CD14-positive monocyte (primary cell): ENCODE results near the gene ZBTB47. TPM values are rescaled to one million over a fixed set of nuclear protein-coding genes. Genes with fewer than 3 reads are reported as not detected.

ENCODE experiments used
- DNase-seq, 3 donors: peaks; one replicate each; pipeline ENCODE4 v3.0.0-alpha.2; 2011 to 2022
- H2AFZ ChIP-seq: 2 replicates; pipeline ENCODE4 v1.6.0; 2012; ENCODE audit warnings: mild to moderate bottlenecking, low read depth, low read length, inconsistent platforms; ENCODE audit not compliant: insufficient read depth, poor library complexity, severe bottlenecking
- H3K27ac ChIP-seq, 2 donors: 1 replicate in 1 of 2; 2 replicates in 1 of 2; pipeline ENCODE4 v1.5.1; 2012 to 2013; ENCODE audit warnings: low read length in 2 of 2, control low read depth in 1 of 2, inconsistent platforms in 1 of 2, low read depth in 1 of 2, mild to moderate bottlenecking in 1 of 2
- H3K27me3 ChIP-seq, 2 donors: one replicate each; pipeline versions ENCODE4 v1.6.0 to v1.6.1; 2011 to 2013; ENCODE audit warnings: low read length in 2 of 2; ENCODE audit not compliant: control insufficient read depth in 2 of 2, insufficient read depth in 2 of 2
- H3K36me3 ChIP-seq, 2 donors: replicated peaks in 1 of 2; 1 replicate in 1 of 2; 2 replicates in 1 of 2; pipeline versions ENCODE4 v1.5.1 to v1.6.1; 2012 to 2013; ENCODE audit warnings: low read length in 2 of 2, control low read depth in 1 of 2, inconsistent platforms in 1 of 2, mild to moderate bottlenecking in 1 of 2; ENCODE audit not compliant: insufficient read depth in 2 of 2, control insufficient read depth in 1 of 2
- H3K4me1 ChIP-seq, 2 donors: 1 replicate in 1 of 2; 2 replicates in 1 of 2; pipeline versions ENCODE4 v1.5.1 to v1.6.1; 2012 to 2013; ENCODE audit warnings: low read length in 2 of 2, control low read depth in 1 of 2, inconsistent platforms in 1 of 2, mild to moderate bottlenecking in 1 of 2, moderate library complexity in 1 of 2; ENCODE audit not compliant: insufficient read depth in 2 of 2, control insufficient read depth in 1 of 2
- H3K4me2 ChIP-seq: replicated peaks from 2 replicates; pipeline ENCODE3; 2012; ENCODE audit warnings: low read length, moderate library complexity, mild to moderate bottlenecking; ENCODE audit not compliant: poor library complexity, severe bottlenecking; ENCODE audit errors: extremely low read depth
- H3K4me3 ChIP-seq, 3 experiments: fragments of 200-600 bp in 1 of 3; sonication (generic) in 1 of 3; replicated peaks in 1 of 3; 1 replicate in 2 of 3; 2 replicates in 1 of 3; pipeline ENCODE4 v1.5.1; 2011 to 2013; ENCODE audit warnings: low read length in 3 of 3, mild to moderate bottlenecking in 3 of 3, control low read depth in 2 of 3, low read depth in 2 of 3, inconsistent platforms in 1 of 3, moderate library complexity in 1 of 3
- H3K79me2 ChIP-seq: 2 replicates; pipeline ENCODE4 v1.6.0; 2012; ENCODE audit warnings: mild to moderate bottlenecking, control low read depth, inconsistent platforms, low read length, moderate library complexity; ENCODE audit not compliant: insufficient read depth
- H3K9ac ChIP-seq: 2 replicates; pipeline ENCODE4 v1.6.0; 2017; ENCODE audit warnings: low read length, mild to moderate bottlenecking; ENCODE audit not compliant: insufficient read depth, poor library complexity, severe bottlenecking
- H3K9me3 ChIP-seq, 2 donors: replicated peaks in 1 of 2; 1 replicate in 1 of 2; 2 replicates in 1 of 2; pipeline versions ENCODE4 v1.5.1 to v1.6.1; 2012 to 2013; ENCODE audit warnings: low read length in 2 of 2, control low read depth in 1 of 2; ENCODE audit not compliant: control insufficient read depth in 1 of 2, insufficient read depth in 1 of 2
- H4K20me1 ChIP-seq: 2 replicates; pipeline ENCODE4 v1.6.0; 2012; ENCODE audit warnings: mild to moderate bottlenecking, low read length, control low read depth, moderate library complexity; ENCODE audit not compliant: insufficient read depth
- H3K27ac Mint-ChIP-seq, 7 donors: one replicate each; pipeline ENCODE4 v1.8.0; 2020; ENCODE audit warnings: mild to moderate bottlenecking in 7 of 7, mixed read lengths in 7 of 7, moderate library complexity in 6 of 7, inconsistent platforms in 2 of 7
- H3K27me3 Mint-ChIP-seq, 3 donors: one replicate each; pipeline ENCODE4 v1.8.0; 2021 to 2022; ENCODE audit warnings: low read depth in 3 of 3, mild to moderate bottlenecking in 3 of 3, mixed read lengths in 3 of 3, moderate library complexity in 3 of 3, inconsistent platforms in 1 of 3
- H3K36me3 Mint-ChIP-seq, 2 donors: one replicate each; pipeline ENCODE4 v1.8.0; 2020; ENCODE audit warnings: mixed read lengths in 2 of 2, inconsistent platforms in 1 of 2, mild to moderate bottlenecking in 1 of 2
- H3K4me1 Mint-ChIP-seq: one replicate; pipeline ENCODE4 v1.8.0; 2020; ENCODE audit warnings: mild to moderate bottlenecking, mixed read lengths
- H3K4me3 Mint-ChIP-seq, 2 donors: one replicate each; pipeline ENCODE4 v1.8.0; 2020; ENCODE audit warnings: mild to moderate bottlenecking in 2 of 2, mixed read lengths in 2 of 2, moderate library complexity in 1 of 2
- H3K9me3 Mint-ChIP-seq, 7 donors: one replicate each; pipeline ENCODE4 v1.8.0; 2020 to 2022; ENCODE audit warnings: mixed read lengths in 7 of 7, mild to moderate bottlenecking in 6 of 7, moderate library complexity in 6 of 7, inconsistent platforms in 2 of 7
- CTCF ChIP-seq: fragments of 200-600 bp; IDR thresholded peaks from one replicate; pipeline ENCODE4 v1.8.0; 2022; ENCODE audit warnings: antibody characterized with exemption, mild to moderate bottlenecking
- WGBS: methylation state at CpG from one replicate; pipeline ENCODE4 v1.1.5; 2013; ENCODE audit warnings: missing lambda C conversion rate; ENCODE audit not compliant: insufficient coverage; 5-methylcytosine and 5-hydroxymethylcytosine counted together
- intact Hi-C, 2 donors: fragments of 100-400 bp; cut with micrococcal nuclease; formaldehyde crosslinking; loops; one replicate each; pipeline versions ENCODE4 v1.15.0 to v1.15.1; 2023
- polyA plus RNA-seq, 3 donors: library from polyadenylated mRNA; depleted of rRNA in 1 of 3; unstranded in 2 of 3; stranded (reverse) in 1 of 3; fragments of 300-500 nt in 2 of 3; fragments of >200 nt in 1 of 3; fragmentation: Illumina TruSeq in 2 of 3; gene quantifications; 1 replicate in 2 of 3; 2 replicates in 1 of 3; pipeline ENCODE4 v1.2.3, GENCODE V29; 2012 to 2021

The ZBTB47 gene
- polyA plus RNA-seq, 3 donors, result 0.35 to 9.8 (median 0.41) TPM

GRCh38 chr3:42692667-42693529 lies 39.4 kb downstream of the ZBTB47 start:
- H3K27ac Mint-ChIP-seq, result no peak overlapping the region
- no peak overlapping the region for H3K9ac ChIP-seq
- no peaks in the 10 kb centered on the region for H3K4me1 ChIP-seq
- no peak overlapping the region for H3K4me3 Mint-ChIP-seq
- H3K9me3 Mint-ChIP-seq, result no peaks in the 10 kb centered on the region
- no peaks in the 10 kb centered on the region for H3K79me2 ChIP-seq
- H3K27me3 ChIP-seq, result no peaks in the 10 kb centered on the region
- WGBS, result 100% methylated on average over 7 of the region's 17 CpGs
- H3K27me3 Mint-ChIP-seq, result peaks cover 7 to 18% (median 12%) of the 10 kb centered on the region in 3 donors
- no peak overlapping the region for H2AFZ ChIP-seq
- H3K36me3 ChIP-seq, result no peaks in the 10 kb centered on the region
- TF ChIP-seq CTCF, result no peak
- no peak overlapping the region for H3K4me2 ChIP-seq
- H3K4me1 Mint-ChIP-seq, result no peaks in the 10 kb centered on the region
- intact Hi-C loops, result no loop called here
- H4K20me1 ChIP-seq, result no peaks in the 10 kb centered on the region
- H3K36me3 Mint-ChIP-seq, result no peaks in the 10 kb centered on the region
- DNase-seq, result no peak
- no peaks in the 10 kb centered on the region for H3K9me3 ChIP-seq
- no peak overlapping the region for H3K4me3 ChIP-seq
- H3K27ac ChIP-seq, result no peak overlapping the region

GRCh38 chr3:42693530-42693930 lies 40.0 kb downstream of the ZBTB47 start:
- Histone ChIP-seq H3K36me3 (no peaks in the 10 kb centered on the region), H2AFZ (no peak overlapping the region), H3K9ac (no peak overlapping the region), H3K27me3 (no peaks in the 10 kb centered on the region), H3K79me2 (no peaks in the 10 kb centered on the region), H3K4me3 (no peak overlapping the region), H3K4me1 (no peaks in the 10 kb centered on the region), H3K9me3 (no peaks in the 10 kb centered on the region), H3K27ac (no peak overlapping the region), H4K20me1 (no peaks in the 10 kb centered on the region), H3K4me2 (no peak overlapping the region)
- Mint-ChIP-seq H3K36me3 (no peaks in the 10 kb centered on the region), H3K4me1 (no peaks in the 10 kb centered on the region), H3K9me3 (no peaks in the 10 kb centered on the region), H3K27me3 (peaks cover 9 to 20% (median 10%) of the 10 kb centered on the region in 3 donors), H3K27ac (no peak overlapping the region), H3K4me3 (no peak overlapping the region)
- no peak for TF ChIP-seq CTCF
- intact Hi-C loops, result no loop called here
- WGBS, result 33% methylated on average over 1 of the region's 4 CpGs
- no peak for DNase-seq
